Upper lobe of left lung (tissue), 6 donors: Measurements from ENCODE around the gene TSPAN17. TPM values are rescaled to one million over a fixed set of nuclear protein-coding genes. Genes with fewer than 3 reads are reported as not detected.
A peak's percentile ranks its signal among the peaks of the same experiment; 100 is the strongest.

Experiments
- ATAC-seq, 2 donors: fragments of 200-7000 bp; cut with Tn5 transposase; one replicate each; pipeline ENCODE4 v1.9.1; 2022; ENCODE audit warnings: mild to moderate bottlenecking in 2 of 2, moderate library complexity in 2 of 2; ENCODE audit not compliant: low FRiP score in 2 of 2
- DNase-seq, 2 donors: peaks; one replicate each; pipeline ENCODE4 v3.0.0-alpha.2; 2019 to 2020
- H3K27ac ChIP-seq, 4 donors: fragments of 200-600 bp; sonication (generic); one replicate each; pipeline ENCODE4 v1.5.1; 2016 to 2019
- H3K27me3 ChIP-seq, 4 donors: fragments of 200-600 bp; sonication (generic); one replicate each; pipeline ENCODE4 v1.5.1; 2017 to 2019
- H3K36me3 ChIP-seq, 4 donors: fragments of 200-600 bp; sonication (generic); one replicate each; pipeline ENCODE4 v1.5.1; 2016 to 2019
- H3K4me1 ChIP-seq, 4 donors: fragments of 200-600 bp; sonication (generic); one replicate each; pipeline ENCODE4 v1.5.1; 2018 to 2019
- H3K4me3 ChIP-seq, 4 donors: fragments of 200-600 bp; sonication (generic); one replicate each; pipeline ENCODE4 v1.5.1; 2017 to 2019; ENCODE audit warnings: mild to moderate bottlenecking in 2 of 4, moderate library complexity in 1 of 4
- H3K9me3 ChIP-seq, 4 donors: fragments of 200-600 bp; sonication (generic); one replicate each; pipeline ENCODE4 v1.5.1; 2018 to 2019
- EP300 ChIP-seq, 4 donors: sonication (generic); formaldehyde crosslinking; IDR thresholded peaks; one replicate each; pipeline ENCODE4 v1.5.1; 2017; ENCODE audit warnings: antibody characterized with exemption in 4 of 4, control low read depth in 2 of 4
- POLR2A ChIP-seq, 4 donors: fragments of 450-650 bp; IDR thresholded peaks; one replicate each; pipeline ENCODE4 v1.5.1; 2016 to 2017; ENCODE audit warnings: antibody characterized with exemption in 4 of 4, mild to moderate bottlenecking in 2 of 4
- POLR2AphosphoS5 ChIP-seq, 2 donors: sonication (generic); formaldehyde crosslinking; IDR thresholded peaks; one replicate each; pipeline ENCODE4 v1.5.1; 2017; ENCODE audit warnings: antibody characterized with exemption in 2 of 2
- WGBS, 2 donors: methylation state at CpG; one replicate each; pipeline ENCODE4 v1.1.5; 2017 to 2018; 5-methylcytosine and 5-hydroxymethylcytosine counted together
- total RNA-seq, 6 donors: library from RNA; depleted of rRNA in 4 of 6; stranded (reverse); fragments of >200 nt in 4 of 6; gene quantifications; one replicate each; pipeline versions ENCODE4 v1.1.0 to v1.2.1, GENCODE V29; 2016 to 2021
- TF ChIP-seq, protein P1 (sequence below), 6 experiments: fragments of 450-650 bp in 4 of 6; fragments of 200-600 bp in 2 of 6; sonication (generic) in 2 of 6; IDR thresholded peaks; one replicate each; pipeline ENCODE4 v1.5.1; 2016 to 2019; ENCODE audit warnings: antibody characterized with exemption in 6 of 6
- donor health status: DM: no; HTN: no; CAD: no; lungs with moderate emphysema.
- donor health status: DM: no; HTN: yes; CAD: no; lungs with severe emphysema.

The TSPAN17 gene
- total RNA-seq, 6 donors from 2014 or later, result 20.1 to 36.8 (median 25.6) TPM

DNA sequence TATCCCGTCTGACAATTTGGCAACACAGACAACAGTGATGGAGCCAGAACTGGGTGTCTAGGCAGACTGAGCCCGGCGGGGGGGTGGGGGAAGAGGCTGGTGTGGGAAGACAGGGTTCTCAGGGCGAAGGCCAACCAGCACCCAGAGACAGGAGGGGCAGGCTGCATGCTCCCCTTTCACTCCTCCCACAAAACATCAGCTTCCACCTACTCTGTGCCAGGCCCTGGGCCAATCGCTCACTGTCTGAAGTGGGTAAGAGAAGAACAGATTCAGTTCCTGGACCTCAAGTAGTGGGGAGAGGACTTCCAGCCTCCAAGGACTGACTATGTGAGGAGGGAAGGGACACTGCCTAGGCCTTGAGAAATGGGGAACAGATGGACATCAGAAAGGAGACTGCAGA is 19.7 kb upstream of the TSPAN17 start:
- no peak for DNase-seq
- WGBS, 2 donors, result 64 to 77% methylated on average over 5 of the region's 5 CpGs
- H3K36me3 ChIP-seq, result no peaks in the 10 kb centered on the region
- H3K27ac ChIP-seq, result no peak overlapping the region
- H3K27me3 ChIP-seq, result peaks cover 0 to 40% (median 23%) of the 10 kb centered on the region in 4 donors
- H3K9me3 ChIP-seq, result no peaks in the 10 kb centered on the region
- H3K4me3 ChIP-seq, result no peak overlapping the region
- no peak for ATAC-seq
- H3K4me1 ChIP-seq, result peaks cover 12 to 18% (median 13%) of the 10 kb centered on the region in 4 donors
- TF ChIP-seq EP300 (IDR thresholded peaks at IDR 0.05) (no peak), POLR2A (IDR thresholded peaks at IDR 0.05) (no peak), POLR2AphosphoS5 (IDR thresholded peaks at IDR 0.05) (no peak)
- TF ChIP-seq, protein P1, sequence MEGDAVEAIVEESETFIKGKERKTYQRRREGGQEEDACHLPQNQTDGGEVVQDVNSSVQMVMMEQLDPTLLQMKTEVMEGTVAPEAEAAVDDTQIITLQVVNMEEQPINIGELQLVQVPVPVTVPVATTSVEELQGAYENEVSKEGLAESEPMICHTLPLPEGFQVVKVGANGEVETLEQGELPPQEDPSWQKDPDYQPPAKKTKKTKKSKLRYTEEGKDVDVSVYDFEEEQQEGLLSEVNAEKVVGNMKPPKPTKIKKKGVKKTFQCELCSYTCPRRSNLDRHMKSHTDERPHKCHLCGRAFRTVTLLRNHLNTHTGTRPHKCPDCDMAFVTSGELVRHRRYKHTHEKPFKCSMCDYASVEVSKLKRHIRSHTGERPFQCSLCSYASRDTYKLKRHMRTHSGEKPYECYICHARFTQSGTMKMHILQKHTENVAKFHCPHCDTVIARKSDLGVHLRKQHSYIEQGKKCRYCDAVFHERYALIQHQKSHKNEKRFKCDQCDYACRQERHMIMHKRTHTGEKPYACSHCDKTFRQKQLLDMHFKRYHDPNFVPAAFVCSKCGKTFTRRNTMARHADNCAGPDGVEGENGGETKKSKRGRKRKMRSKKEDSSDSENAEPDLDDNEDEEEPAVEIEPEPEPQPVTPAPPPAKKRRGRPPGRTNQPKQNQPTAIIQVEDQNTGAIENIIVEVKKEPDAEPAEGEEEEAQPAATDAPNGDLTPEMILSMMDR (IDR thresholded peaks at IDR 0.05), result no peak

DNA sequence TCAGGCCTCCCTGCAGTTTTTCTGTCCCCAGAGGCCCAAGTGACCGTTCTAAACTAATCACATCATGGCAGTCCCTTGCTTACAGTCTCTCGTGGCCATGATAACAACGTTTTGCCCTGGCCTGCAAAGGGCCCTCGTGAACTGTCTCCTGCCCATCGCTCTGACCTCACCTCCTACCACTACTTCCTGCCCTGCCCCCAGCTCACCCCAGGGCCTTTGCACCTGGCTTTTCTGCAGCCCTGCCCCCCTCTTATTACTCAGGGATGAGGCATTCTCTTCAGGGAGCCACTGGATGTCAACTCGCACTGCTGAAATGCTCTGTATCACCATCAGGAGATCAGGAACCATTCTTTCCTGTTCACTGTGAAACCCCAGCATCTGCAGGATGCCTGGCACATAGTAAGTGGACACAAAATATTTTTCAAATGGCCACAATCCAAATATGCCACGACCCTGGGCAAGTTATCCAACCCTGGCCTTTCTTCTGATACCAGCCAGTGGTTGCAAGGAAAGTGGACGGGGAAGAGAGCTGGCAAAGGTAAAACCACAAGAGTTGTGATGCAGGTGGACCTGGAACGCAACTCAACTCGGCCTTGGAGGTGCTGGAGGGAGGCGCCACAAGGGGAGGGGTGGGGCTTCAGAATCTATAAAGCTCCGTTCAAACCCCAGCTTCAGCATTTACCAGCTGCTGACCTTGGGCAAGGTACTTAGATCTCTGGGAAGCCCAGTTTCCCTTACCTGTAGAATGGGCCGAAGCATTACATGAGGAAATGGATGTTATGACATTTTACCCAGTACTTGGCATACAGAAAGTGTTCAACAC is 18.7 kb upstream of the TSPAN17 start:
- H3K27me3 ChIP-seq, result peaks cover 0 to 43% (median 23%) of the 10 kb centered on the region in 4 donors
- peaks cover 12 to 18% (median 13%) of the 10 kb centered on the region in 4 donors for H3K4me1 ChIP-seq
- 49 to 51% methylated on average over 13 of the region's 13 CpGs for WGBS, 2 donors
- no peaks in the 10 kb centered on the region for H3K9me3 ChIP-seq
- H3K27ac ChIP-seq, result no peak overlapping the region
- no peak for DNase-seq
- no peak overlapping the region for H3K4me3 ChIP-seq
- H3K36me3 ChIP-seq, result no peaks in the 10 kb centered on the region
- no peak for TF ChIP-seq EP300 (IDR thresholded peaks at IDR 0.05)
- TF ChIP-seq, protein P1 (IDR thresholded peaks at IDR 0.05), result no peak
- TF ChIP-seq POLR2AphosphoS5 (IDR thresholded peaks at IDR 0.05), result no peak
- no peak for TF ChIP-seq POLR2A (IDR thresholded peaks at IDR 0.05)
- no peak for ATAC-seq

DNA sequence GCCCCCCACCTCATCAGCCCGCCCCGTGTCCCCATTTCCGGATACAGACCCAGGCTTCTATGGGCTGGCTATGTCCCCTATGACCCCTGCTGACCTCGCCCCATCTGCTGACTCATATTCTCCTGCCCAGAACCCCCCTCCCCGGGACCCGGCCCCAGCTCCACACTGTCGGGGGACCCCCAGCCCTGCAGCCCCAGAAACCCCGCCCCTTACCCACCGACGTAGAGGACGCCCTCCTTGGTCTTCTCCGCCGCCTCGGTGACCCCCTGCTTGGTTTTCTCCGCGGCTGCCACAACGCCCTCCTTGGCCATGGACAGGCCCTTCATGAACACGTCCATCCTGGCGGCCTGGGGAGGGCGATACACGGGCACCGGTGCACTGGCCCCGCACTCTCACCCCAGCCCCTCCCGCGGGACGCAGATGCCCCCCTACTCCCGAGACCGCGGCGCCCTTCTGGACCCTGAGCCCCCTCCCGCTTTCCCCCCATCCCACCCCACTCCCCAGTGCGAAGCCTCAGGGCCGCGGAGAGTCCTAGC is 17.9 kb upstream of the TSPAN17 start:
- peaks cover 12 to 18% (median 13%) of the 10 kb centered on the region in 4 donors for H3K4me1 ChIP-seq
- H3K9me3 ChIP-seq, result no peaks in the 10 kb centered on the region
- ATAC-seq, result no peak
- peak in 1 of 2 donors; percentile 72 for DNase-seq
- H3K36me3 ChIP-seq, result no peaks in the 10 kb centered on the region
- H3K27ac ChIP-seq, result no peak overlapping the region
- WGBS, 2 donors, result 16 to 18% methylated on average over 14 to 18 of the region's 34 CpGs
- H3K27me3 ChIP-seq, result peaks cover 0 to 43% (median 23%) of the 10 kb centered on the region in 4 donors
- no peak overlapping the region for H3K4me3 ChIP-seq
- TF ChIP-seq POLR2AphosphoS5 (IDR thresholded peaks at IDR 0.05) (no peak), EP300 (IDR thresholded peaks at IDR 0.05) (no peak), POLR2A (IDR thresholded peaks at IDR 0.05) (no peak)
- TF ChIP-seq, protein P1 (IDR thresholded peaks at IDR 0.05), result no peak

DNA sequence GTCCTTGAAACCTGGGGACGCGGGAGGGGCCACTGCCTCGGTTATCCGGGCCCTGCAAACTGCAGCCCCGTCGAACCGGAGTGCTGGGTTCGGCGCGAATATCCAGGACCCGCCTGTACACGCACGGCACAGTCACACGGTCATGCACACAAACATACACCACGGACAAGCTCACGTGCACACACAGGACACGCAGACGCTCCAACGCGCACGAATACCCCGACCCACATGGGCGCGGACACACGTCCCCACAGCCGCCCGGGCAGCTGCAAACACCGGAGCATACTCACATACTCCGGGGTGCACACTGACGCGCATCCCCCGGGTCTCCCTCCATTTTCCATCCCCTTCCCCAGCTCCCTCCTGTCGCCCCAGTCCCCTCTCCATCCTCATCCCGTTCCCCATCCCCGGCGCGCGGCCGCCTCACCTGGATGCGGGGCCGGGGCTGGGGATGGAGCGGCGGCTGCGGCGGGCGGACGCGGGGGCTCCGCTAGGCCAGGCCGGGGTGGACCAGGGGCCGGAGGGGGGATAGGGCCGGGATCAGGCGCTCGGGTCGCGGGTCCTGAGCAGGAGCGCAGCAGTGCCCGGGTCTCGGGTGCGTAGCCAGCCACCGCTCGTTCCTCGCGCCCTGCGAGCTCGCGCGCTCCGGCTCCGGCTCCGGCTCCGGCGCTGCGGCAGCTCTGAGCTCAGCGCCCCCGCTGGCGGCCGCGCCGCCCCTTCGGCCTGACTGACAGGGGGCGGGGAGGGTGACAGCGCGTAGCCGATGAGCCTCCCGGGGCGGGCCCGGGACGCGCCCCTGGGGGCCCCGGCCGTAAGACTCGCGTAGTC is 17.2 kb upstream of the TSPAN17 start, which contains the start of the genes EIF4E1B and SNCB:
Gene EIF4E1B, plus strand, starts transcription at position 823 of the 828 bp plus-strand sequence. CDS start 12,113 bp downstream, outside the sequence.
Gene SNCB, minus strand, starts transcription at position 682 of the 828 bp plus-strand sequence. CDS start 880 bp downstream, outside the sequence.
- Histone ChIP-seq H3K9me3 (no peaks in the 10 kb centered on the region), H3K27me3 (peaks cover 0 to 43% (median 23%) of the 10 kb centered on the region in 4 donors), H3K4me1 (peaks cover 12 to 18% (median 13%) of the 10 kb centered on the region in 4 donors), H3K27ac (no peak within 1 kb of the TSS), H3K36me3 (no peaks in the 10 kb centered on the region), H3K4me3 (peak within 1 kb of the TSS in 3 of 4 donors; percentile 26 to 42 (median 32))
- ATAC-seq, result peak in 1 of 2 donors; percentile 70
- WGBS, 2 donors, result 1 to 4% methylated on average over 12 to 57 of the region's 94 CpGs
- DNase-seq, result peak in 1 of 2 donors; percentile 90
- no peak for TF ChIP-seq EP300 (IDR thresholded peaks at IDR 0.05)
- no peak for TF ChIP-seq POLR2A (IDR thresholded peaks at IDR 0.05)
- TF ChIP-seq, protein P1 (IDR thresholded peaks at IDR 0.05), result no peak
- TF ChIP-seq POLR2AphosphoS5 (IDR thresholded peaks at IDR 0.05), result no peak
